ENCODE measurements around the gene ACER1. TPM values are rescaled to one million over a fixed set of nuclear protein-coding genes. Genes with fewer than 3 reads are reported as not detected.

The ACER1 gene
- total and polyA plus RNA-seq, 2 of the 13 experiments (the other 11 are each of a cell fraction or from before 2014, with no cell fraction given) = not detected

DNA sequence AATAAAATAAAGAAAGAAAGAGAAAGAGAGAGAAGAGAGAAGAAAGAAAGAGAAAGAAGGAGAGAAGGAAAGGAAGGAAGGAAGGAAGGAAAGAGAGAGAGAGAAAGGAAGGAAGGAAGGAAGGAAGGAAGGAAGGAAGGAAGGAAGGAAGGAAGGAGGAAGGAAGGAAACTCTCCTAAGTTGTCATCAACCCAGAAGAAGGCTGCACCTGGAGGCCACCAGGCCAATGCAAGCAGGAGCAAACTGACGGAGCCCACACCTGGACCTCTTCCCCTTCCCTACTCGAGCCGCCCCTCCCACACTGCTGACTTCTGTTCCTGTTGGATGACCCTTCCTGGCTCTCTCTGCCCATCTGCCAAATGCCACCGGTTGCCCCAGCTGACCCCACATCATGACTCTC lies 8.7 kb downstream of the ACER1 start:
- no peak for FAIRE-seq
- no peaks in the 10 kb centered on the region for H3K36me3 ChIP-seq (replicated peaks in 1 of 2; ENCODE audit: control insufficient read depth in 1 of 2, insufficient read depth in 2 of 2, low read length in 2 of 2)
- no peaks in the 10 kb centered on the region for H4K20me1 ChIP-seq (ENCODE audit: insufficient read depth, low read length)
- no peak overlapping the region for H3K9ac ChIP-seq (ENCODE audit: insufficient read depth, low read depth, low read length)
- H3K4me1 ChIP-seq (ENCODE audit: insufficient read depth, low read length) = no peaks in the 10 kb centered on the region
- intact Hi-C loops (cut with micrococcal nuclease; ENCODE audit: unreplicated experiment) = no loop called here
- BruUV-seq (replicated peaks) = no TSS peak
- ChIA-PET CTCF (ENCODE audit: low intra/inter-chr PET ratio, low total read pairs) (no interaction called here), POLR2A (no interaction called here)
- H3K27me3 ChIP-seq (ENCODE audit: control insufficient read depth in 1 of 2, insufficient read depth in 2 of 2, low read length in 2 of 2) = peaks cover 1 to 3% of the 10 kb centered on the region in 2 experiments; a peak in 2 of 5 replicates
- no peak for TF ChIP-seq ZNF839 (CRISPR knock-in tag; IDR thresholded peaks at IDR 0.05; ENCODE audit: borderline replicate concordance)
- TF ChIP-seq, protein P1, sequence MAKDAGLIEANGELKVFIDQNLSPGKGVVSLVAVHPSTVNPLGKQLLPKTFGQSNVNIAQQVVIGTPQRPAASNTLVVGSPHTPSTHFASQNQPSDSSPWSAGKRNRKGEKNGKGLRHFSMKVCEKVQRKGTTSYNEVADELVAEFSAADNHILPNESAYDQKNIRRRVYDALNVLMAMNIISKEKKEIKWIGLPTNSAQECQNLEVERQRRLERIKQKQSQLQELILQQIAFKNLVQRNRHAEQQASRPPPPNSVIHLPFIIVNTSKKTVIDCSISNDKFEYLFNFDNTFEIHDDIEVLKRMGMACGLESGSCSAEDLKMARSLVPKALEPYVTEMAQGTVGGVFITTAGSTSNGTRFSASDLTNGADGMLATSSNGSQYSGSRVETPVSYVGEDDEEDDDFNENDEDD (CRISPR knock-in tag; IDR thresholded peaks at IDR 0.05; ENCODE audit: borderline replicate concordance) = no peak
- TF ChIP-seq GFI1 (CRISPR knock-in tag; IDR thresholded peaks at IDR 0.05; ENCODE audit: borderline replicate concordance) = no peak
- no peak for TF ChIP-seq ZNF101 (CRISPR knock-in tag; IDR thresholded peaks at IDR 0.05; ENCODE audit: borderline replicate concordance, low read depth)
- TF ChIP-seq, protein P2, sequence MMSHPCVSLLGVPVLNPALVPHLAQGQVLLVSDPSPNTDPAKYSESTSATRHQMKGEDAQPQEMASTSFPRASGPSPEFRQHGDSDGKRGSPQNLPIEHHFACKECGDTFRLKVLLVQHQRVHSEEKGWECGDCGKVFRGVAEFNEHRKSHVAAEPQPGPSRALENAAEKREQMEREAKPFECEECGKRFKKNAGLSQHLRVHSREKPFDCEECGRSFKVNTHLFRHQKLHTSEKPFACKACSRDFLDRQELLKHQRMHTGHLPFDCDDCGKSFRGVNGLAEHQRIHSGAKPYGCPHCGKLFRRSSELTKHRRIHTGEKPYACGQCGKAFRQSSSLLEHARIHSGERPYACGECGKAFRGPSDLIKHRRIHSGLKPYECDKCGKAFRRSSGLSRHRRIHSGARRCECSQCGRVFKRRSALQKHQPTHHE (CRISPR knock-in tag; IDR thresholded peaks at IDR 0.05; ENCODE audit: borderline replicate concordance) = no peak
- no peak for TF ChIP-seq AGO1 (IDR thresholded peaks at IDR 0.05; ENCODE audit: low read depth, low read length, poor library complexity, severe bottlenecking)
- no peak for TF ChIP-seq ZNF589 (CRISPR knock-in tag; conservative IDR thresholded peaks at IDR 0.05)
- no peak for TF ChIP-seq ZNF496 (CRISPR knock-in tag; IDR thresholded peaks at IDR 0.05; ENCODE audit: insufficient replicate concordance)
- H2AFZ ChIP-seq (ENCODE audit: low read length) = no peak overlapping the region
- no peaks in the 10 kb centered on the region for H3K79me2 ChIP-seq (ENCODE audit: insufficient read depth, low read length)
- no peak overlapping the region for H3K27ac ChIP-seq (ENCODE audit: extremely low read length, insufficient read depth, low read length)
- in situ Hi-C loops (cut with HindIII; ENCODE audit: extremely low pct_ligation_motif_present, low pct_unique_long_range_greater_than_20kb) = loop anchor here (25.0 kb wide), 1 partner anchor 287 kb away; no protein-coding TSS in a partner anchor
- H3K4me2 ChIP-seq (ENCODE audit: low read depth, low read length) = no peak overlapping the region
- no peaks in the 10 kb centered on the region for H3K9me3 ChIP-seq (ENCODE audit: low read length)
- no peak for ATAC-seq
- DNase-seq (ENCODE audit: low spot score) = no peak
- WGBS (ENCODE audit: low lambda C conversion rate) = 8% methylated on average over 4 of the region's 4 CpGs
- H3K4me3 ChIP-seq (replicated peaks in 1 of 3; ENCODE audit: insufficient read depth in 1 of 3, low read depth in 2 of 3, low read length in 3 of 3) = no peak overlapping the region
